Panc1 (cell line): ENCODE measurements around the gene NACC1. TPM values are rescaled to one million over a fixed set of nuclear protein-coding genes. Genes with fewer than 3 reads are reported as not detected.

Experiments
- ATAC-seq: fragments of 200-7000 bp; cut with Tn5 transposase; 2 replicates; pipeline ENCODE4 v1.9.1; 2020; ENCODE audit warnings: mild to moderate bottlenecking, moderate library complexity
- BruUV-seq: library from RNA; stranded (reverse); fragments of 400-500 nt; replicated peaks from 2 replicates; lab custom pipeline; 2021; lab: Mats Ljungman, UMichigan
- CTCF ChIA-PET: fragments of 300-600 bp; sonication (Branson Sonifier 250); formaldehyde crosslinking; loops from one replicate; lab custom pipeline; 2022; ENCODE audit warnings: antibody characterized with exemption; lab: Charles Lee
- POLR2A ChIA-PET: fragments of 300-600 bp; sonication (Branson Sonifier 250); formaldehyde crosslinking; loops from one replicate; lab custom pipeline; 2022; ENCODE audit warnings: antibody characterized with exemption; lab: Charles Lee
- DNase-seq: peaks from one replicate; pipeline ENCODE4 v3.0.0-alpha.2; 2010; ENCODE audit warnings: low read depth, low spot score
- H3K27ac ChIP-seq: 2 replicates; pipeline ENCODE4 v1.5.1; 2011; ENCODE audit warnings: mild to moderate bottlenecking, low read length, inconsistent platforms
- H3K27me3 ChIP-seq: fragments of 200-500 bp; sonication (Bioruptor generic); 2 replicates; pipeline ENCODE4 v1.6.0; 2014; ENCODE audit warnings: low read length, inconsistent platforms; ENCODE audit not compliant: control insufficient read depth, insufficient read depth
- H3K36me3 ChIP-seq: fragments of 200-500 bp; sonication (Bioruptor generic); 2 replicates; pipeline ENCODE4 v1.5.1; 2014; ENCODE audit warnings: inconsistent platforms, mild to moderate bottlenecking, low read length, moderate library complexity; ENCODE audit not compliant: control insufficient read depth, insufficient read depth
- H3K4me1 ChIP-seq: 2 replicates; pipeline ENCODE4 v1.5.1; 2011; ENCODE audit warnings: inconsistent platforms, mild to moderate bottlenecking, low read length, moderate library complexity; ENCODE audit not compliant: control insufficient read depth, insufficient read depth
- H3K4me3 ChIP-seq, 2 experiments: 2 replicates each; pipeline ENCODE4 v1.5.1; 2011 to 2012; ENCODE audit warnings: low read depth in 2 of 2, low read length in 2 of 2, mild to moderate bottlenecking in 2 of 2, inconsistent platforms in 1 of 2, moderate library complexity in 1 of 2
- H3K9me3 ChIP-seq: fragments of 200-500 bp; sonication (Bioruptor generic); 2 replicates; pipeline ENCODE4 v1.5.1; 2014; ENCODE audit warnings: low read depth, mild to moderate bottlenecking, inconsistent platforms, low read length, moderate library complexity; ENCODE audit not compliant: control insufficient read depth, insufficient read depth
- CTCF ChIP-seq: fragments of 450-650 bp; IDR thresholded peaks from 2 replicates; pipeline ENCODE4 v1.5.1; 2017; ENCODE audit warnings: mild to moderate bottlenecking
- POLR2AphosphoS5 ChIP-seq: IDR thresholded peaks from 2 replicates; pipeline ENCODE4 v1.6.1; 2012; ENCODE audit warnings: mild to moderate bottlenecking, low read depth, low read length, moderate library complexity
- REST ChIP-seq, 2 experiments: IDR thresholded peaks; 2 replicates each; pipeline ENCODE4 v1.6.1; 2011 to 2012; ENCODE audit warnings: low read depth in 2 of 2, control low read depth in 1 of 2, low read length in 1 of 2, mild to moderate bottlenecking in 1 of 2, moderate library complexity in 1 of 2; ENCODE audit not compliant: insufficient read depth in 1 of 2
- SIN3A ChIP-seq: IDR thresholded peaks from 2 replicates; pipeline ENCODE4 v1.6.1; 2012; ENCODE audit warnings: low read depth, mild to moderate bottlenecking, low read length, moderate library complexity, borderline replicate concordance; ENCODE audit not compliant: insufficient read depth
- TCF7L2 ChIP-seq: IDR thresholded peaks from 2 replicates; pipeline ENCODE4 v1.6.1; 2011; ENCODE audit warnings: mild to moderate bottlenecking, low read depth, low read length, inconsistent platforms
- in situ Hi-C: cut with HindIII; loops from 2 replicates; pipeline ENCODE4 v1.10.0; 2016; ENCODE audit warnings: low sequenced_read_pairs, low pct_unique_long_range_greater_than_20kb
- intact Hi-C: fragments of 100-400 bp; cut with micrococcal nuclease; formaldehyde crosslinking; loops from one replicate; pipeline ENCODE4 v1.10.0; 2022; ENCODE audit not compliant: unreplicated experiment
- total RNA-seq: library from RNA; stranded (reverse); gene quantifications from one replicate; pipeline ENCODE4 v1.2.1, GENCODE V29; 2021; ENCODE audit not compliant: unreplicated experiment

The NACC1 gene
- total RNA-seq, 1 experiment from 2014 or later: 129 TPM

- CTCF ChIA-PET: no interaction called here
- Histone ChIP-seq H3K9me3 (no peaks in the 10 kb centered on the region), H3K36me3 (no peaks in the 10 kb centered on the region; the same call in none of the 2 replicates), H3K27ac (no peak overlapping the region), H3K4me1 (peaks cover 18% of the 10 kb centered on the region), H3K4me3 (no peak overlapping the region), H3K27me3 (no peaks in the 10 kb centered on the region)
- POLR2A ChIA-PET: no interaction called here
- TF ChIP-seq TCF7L2: no peak
- no peak for TF ChIP-seq POLR2AphosphoS5
- TF ChIP-seq SIN3A: no peak
- TF ChIP-seq REST (IDR thresholded peaks at IDR 0.05; ENCODE audit: insufficient read depth in 1 of 2, low read depth in 2 of 2, low read length in 1 of 2): no peak
- no peak for TF ChIP-seq CTCF
- no peak for ATAC-seq
- intact Hi-C loops: no loop called here
- DNase-seq: no peak
- in situ Hi-C loops: no loop called here
- BruUV-seq: no TSS peak
Observed at GRCh38 chr19:13122275-13122878, 4.3 kb downstream of the NACC1 start.

- ATAC-seq (no peak), DNase-seq (no peak)
- Histone ChIP-seq H3K9me3 (no peaks in the 10 kb centered on the region), H3K27me3 (no peaks in the 10 kb centered on the region), H3K36me3 (no peaks in the 10 kb centered on the region; the same call in none of the 2 replicates), H3K4me1 (peaks cover 18% of the 10 kb centered on the region), H3K4me3 (no peak overlapping the region), H3K27ac (no peak overlapping the region)
- in situ Hi-C loops (no loop called here), intact Hi-C loops (no loop called here)
- BruUV-seq: no TSS peak
- POLR2A ChIA-PET: no interaction called here
- TF ChIP-seq POLR2AphosphoS5 (no peak), TCF7L2 (no peak), SIN3A (no peak), REST (IDR thresholded peaks at IDR 0.05; ENCODE audit: insufficient read depth in 1 of 2, low read depth in 2 of 2, low read length in 1 of 2) (no peak), CTCF (no peak)
- CTCF ChIA-PET: no interaction called here
Observed at GRCh38 chr19:13122980-13123957, 5.2 kb downstream of the NACC1 start.
